K562 (cell line): ENCODE data around the gene HSF5. TPM values are rescaled to one million over a fixed set of nuclear protein-coding genes. Genes with fewer than 3 reads are reported as not detected.
A peak's percentile ranks its signal among the peaks of the same experiment; 100 is the strongest.

Experiments used
- COPS2 ChIP-seq: fragments of 450-650 bp; conservative IDR thresholded peaks from 2 replicates; pipeline ENCODE4 v1.6.1; 2016; ENCODE audit warnings: mild to moderate bottlenecking, moderate library complexity
- CXXC5 ChIP-seq: fragments of 250-450 bp; sonication (Bioruptor Pico); IDR thresholded peaks from 2 replicates; pipeline ENCODE4 v1.8.0; 2022; ENCODE audit warnings: inconsistent platforms, mild to moderate bottlenecking, moderate library complexity
- EGR1 ChIP-seq: fragments of 450-650 bp; conservative IDR thresholded peaks from 2 replicates; pipeline ENCODE4 v1.6.1; 2017; ENCODE audit warnings: mild to moderate bottlenecking
- FOXJ3 ChIP-seq: sonication (generic); formaldehyde crosslinking; IDR thresholded peaks from 2 replicates; pipeline ENCODE4 v1.4.0; 2020; ENCODE audit warnings: mild to moderate bottlenecking, missing genetic modification reagents
- HNRNPL ChIP-seq: fragments of 200-400 bp; formaldehyde crosslinking; IDR thresholded peaks from 2 replicates; pipeline ENCODE4 v1.6.1; 2017; ENCODE audit warnings: low read depth, mild to moderate bottlenecking, low read length
- MYC ChIP-seq, 2 experiments: fragments of 250-450 bp in 1 of 2; sonication (Bioruptor Pico) in 1 of 2; IDR thresholded peaks; 2 replicates each; pipeline versions ENCODE4 v1.5.1 to v1.6.1; 2012 to 2021; ENCODE audit warnings: low read depth in 2 of 2, borderline replicate concordance in 1 of 2, improper control_type of control experiment in 1 of 2, low read length in 1 of 2, mild to moderate bottlenecking in 1 of 2, moderate library complexity in 1 of 2
- POLR2G ChIP-seq: fragments of 200-400 bp; formaldehyde crosslinking; IDR thresholded peaks from 2 replicates; pipeline ENCODE4 v1.6.1; 2017; ENCODE audit warnings: low read depth, mild to moderate bottlenecking, antibody characterized with exemption, low read length, moderate library complexity
- PYGO2 ChIP-seq: fragments of 450-650 bp; IDR thresholded peaks from 2 replicates; pipeline ENCODE4 v1.6.1; 2016; ENCODE audit warnings: mild to moderate bottlenecking, missing genetic modification characterization, moderate library complexity, missing compliant biosample characterization
- ZFX ChIP-seq: sonication (generic); formaldehyde crosslinking; IDR thresholded peaks from 2 replicates; pipeline ENCODE4 v1.8.0; 2022; ENCODE audit warnings: mild to moderate bottlenecking, missing genetic modification reagents, moderate library complexity
- ZNF212 ChIP-seq: fragments of 450-650 bp; formaldehyde crosslinking; IDR thresholded peaks from 2 replicates; pipeline ENCODE4 v1.4.0; 2020; ENCODE audit warnings: mild to moderate bottlenecking
- ZNF586 ChIP-seq: fragments of 450-650 bp; formaldehyde crosslinking; conservative IDR thresholded peaks from 2 replicates; pipeline ENCODE4 v1.4.0; 2020; ENCODE audit warnings: mild to moderate bottlenecking, moderate library complexity
- polyA plus RNA-seq, 8 experiments: library from polyadenylated mRNA; depleted of rRNA in 4 of 8; stranded (reverse) in 5 of 8; unstranded in 3 of 8; fragments of >200 nt; fragmentation: Nextera tagmentation in 2 of 8; fragmentation: Illumina TruSeq in 1 of 8; extraction: Ambion mirVana in 2 of 8; extraction: Trizol in 1 of 8; gene quantifications; 2 replicates each; pipeline versions ENCODE4 v1.2.1 to v1.2.3, GENCODE V29; 2011 to 2014; ENCODE audit warnings: inconsistent platforms in 1 of 8, missing spikeins in 1 of 8
- total RNA-seq, 7 experiments: library from RNA; depleted of rRNA in 6 of 7; stranded (reverse); fragments of >200 nt in 6 of 7; fragmentation: Illumina TruSeq in 2 of 7; extraction: Trizol in 2 of 7; gene quantifications; 2 replicates each; pipeline versions ENCODE4 v1.2.1 to v1.2.3, GENCODE V29; 2011 to 2021; ENCODE audit warnings: low replicate concordance in 1 of 7
- TF ChIP-seq, protein P1 (sequence below), 3 experiments: fragments of 200-800 bp in 1 of 3; fragments of 250-450 bp in 1 of 3; fragments of 450-650 bp in 1 of 3; sonication (Bioruptor Pico) in 1 of 3; sonication (Bioruptor generic) in 1 of 3; formaldehyde crosslinking in 1 of 3; IDR thresholded peaks; 2 replicates each; pipeline versions ENCODE4 v1.6.1 to v1.8.0; 2016 to 2022; ENCODE audit warnings: mild to moderate bottlenecking in 2 of 3, missing genetic modification characterization in 2 of 3, missing compliant biosample characterization in 1 of 3, moderate library complexity in 1 of 3
- TF ChIP-seq, protein P2 (sequence below): sonication (generic); formaldehyde crosslinking; IDR thresholded peaks from 2 replicates; pipeline ENCODE4 v1.8.1; 2023; ENCODE audit warnings: mild to moderate bottlenecking, missing genetic modification reagents
- TF ChIP-seq, protein P3 (sequence below), 2 experiments: fragments of 450-650 bp in 1 of 2; sonication (generic) in 1 of 2; formaldehyde crosslinking; conservative IDR thresholded peaks; 2 replicates each; pipeline versions ENCODE4 v1.4.0 to v1.8.1; 2020 to 2022; ENCODE audit warnings: mild to moderate bottlenecking in 1 of 2, missing genetic modification reagents in 1 of 2
- TF ChIP-seq, protein P4 (sequence below): fragments of 450-650 bp; IDR thresholded peaks from 2 replicates; pipeline ENCODE4 v1.7.0; 2016; ENCODE audit warnings: borderline replicate concordance
- TF ChIP-seq, protein P5 (sequence below), 2 experiments: fragments of 450-650 bp; conservative IDR thresholded peaks; 2 replicates each; pipeline ENCODE4 v1.6.1; 2017; ENCODE audit warnings: mild to moderate bottlenecking in 2 of 2, moderate library complexity in 2 of 2
- TF ChIP-seq, protein P6 (sequence below): fragments of 450-650 bp; IDR thresholded peaks from 2 replicates; pipeline ENCODE4 v1.6.1; 2016

The HSF5 gene
- total and polyA plus RNA-seq, 9 of the 15 experiments (the other 6 are each of a cell fraction or from before 2014, with no cell fraction given): 0.04 TPM; not detected in 8

DNA sequence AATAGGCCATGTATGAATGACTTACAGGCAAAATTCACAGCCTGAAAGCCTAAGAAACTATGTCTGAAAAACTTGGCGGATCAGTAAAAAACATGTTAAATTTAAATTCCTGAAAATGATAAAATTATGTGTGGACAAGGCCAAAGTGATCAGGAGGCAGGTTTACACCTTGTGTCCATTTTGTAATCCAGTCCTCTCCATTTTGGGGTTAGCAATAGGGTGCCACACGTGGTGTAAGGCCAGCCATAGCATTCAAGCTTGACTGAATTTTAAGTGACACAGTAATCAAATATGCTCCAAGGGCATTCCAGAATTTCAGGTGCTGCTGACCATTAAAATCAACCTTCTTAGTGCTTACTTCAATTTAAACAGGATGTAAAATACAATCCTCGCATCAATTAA, 73.6 kb downstream of the HSF5 start (continued):
- TF ChIP-seq, protein P1, sequence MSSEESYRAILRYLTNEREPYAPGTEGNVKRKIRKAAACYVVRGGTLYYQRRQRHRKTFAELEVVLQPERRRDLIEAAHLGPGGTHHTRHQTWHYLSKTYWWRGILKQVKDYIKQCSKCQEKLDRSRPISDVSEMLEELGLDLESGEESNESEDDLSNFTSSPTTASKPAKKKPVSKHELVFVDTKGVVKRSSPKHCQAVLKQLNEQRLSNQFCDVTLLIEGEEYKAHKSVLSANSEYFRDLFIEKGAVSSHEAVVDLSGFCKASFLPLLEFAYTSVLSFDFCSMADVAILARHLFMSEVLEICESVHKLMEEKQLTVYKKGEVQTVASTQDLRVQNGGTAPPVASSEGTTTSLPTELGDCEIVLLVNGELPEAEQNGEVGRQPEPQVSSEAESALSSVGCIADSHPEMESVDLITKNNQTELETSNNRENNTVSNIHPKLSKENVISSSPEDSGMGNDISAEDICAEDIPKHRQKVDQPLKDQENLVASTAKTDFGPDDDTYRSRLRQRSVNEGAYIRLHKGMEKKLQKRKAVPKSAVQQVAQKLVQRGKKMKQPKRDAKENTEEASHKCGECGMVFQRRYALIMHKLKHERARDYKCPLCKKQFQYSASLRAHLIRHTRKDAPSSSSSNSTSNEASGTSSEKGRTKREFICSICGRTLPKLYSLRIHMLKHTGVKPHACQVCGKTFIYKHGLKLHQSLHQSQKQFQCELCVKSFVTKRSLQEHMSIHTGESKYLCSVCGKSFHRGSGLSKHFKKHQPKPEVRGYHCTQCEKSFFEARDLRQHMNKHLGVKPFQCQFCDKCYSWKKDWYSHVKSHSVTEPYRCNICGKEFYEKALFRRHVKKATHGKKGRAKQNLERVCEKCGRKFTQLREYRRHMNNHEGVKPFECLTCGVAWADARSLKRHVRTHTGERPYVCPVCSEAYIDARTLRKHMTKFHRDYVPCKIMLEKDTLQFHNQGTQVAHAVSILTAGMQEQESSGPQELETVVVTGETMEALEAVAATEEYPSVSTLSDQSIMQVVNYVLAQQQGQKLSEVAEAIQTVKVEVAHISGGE (CRISPR knock-in tag; IDR thresholded peaks at IDR 0.05): no peak; a peak in 1 of 6 replicates
- TF ChIP-seq, protein P2, sequence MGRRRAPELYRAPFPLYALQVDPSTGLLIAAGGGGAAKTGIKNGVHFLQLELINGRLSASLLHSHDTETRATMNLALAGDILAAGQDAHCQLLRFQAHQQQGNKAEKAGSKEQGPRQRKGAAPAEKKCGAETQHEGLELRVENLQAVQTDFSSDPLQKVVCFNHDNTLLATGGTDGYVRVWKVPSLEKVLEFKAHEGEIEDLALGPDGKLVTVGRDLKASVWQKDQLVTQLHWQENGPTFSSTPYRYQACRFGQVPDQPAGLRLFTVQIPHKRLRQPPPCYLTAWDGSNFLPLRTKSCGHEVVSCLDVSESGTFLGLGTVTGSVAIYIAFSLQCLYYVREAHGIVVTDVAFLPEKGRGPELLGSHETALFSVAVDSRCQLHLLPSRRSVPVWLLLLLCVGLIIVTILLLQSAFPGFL: no peak
- TF ChIP-seq, protein P3, sequence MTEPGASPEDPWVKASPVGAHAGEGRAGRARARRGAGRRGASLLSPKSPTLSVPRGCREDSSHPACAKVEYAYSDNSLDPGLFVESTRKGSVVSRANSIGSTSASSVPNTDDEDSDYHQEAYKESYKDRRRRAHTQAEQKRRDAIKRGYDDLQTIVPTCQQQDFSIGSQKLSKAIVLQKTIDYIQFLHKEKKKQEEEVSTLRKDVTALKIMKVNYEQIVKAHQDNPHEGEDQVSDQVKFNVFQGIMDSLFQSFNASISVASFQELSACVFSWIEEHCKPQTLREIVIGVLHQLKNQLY (CRISPR knock-in tag; conservative IDR thresholded peaks at IDR 0.05): no peak
- TF ChIP-seq, protein P4, sequence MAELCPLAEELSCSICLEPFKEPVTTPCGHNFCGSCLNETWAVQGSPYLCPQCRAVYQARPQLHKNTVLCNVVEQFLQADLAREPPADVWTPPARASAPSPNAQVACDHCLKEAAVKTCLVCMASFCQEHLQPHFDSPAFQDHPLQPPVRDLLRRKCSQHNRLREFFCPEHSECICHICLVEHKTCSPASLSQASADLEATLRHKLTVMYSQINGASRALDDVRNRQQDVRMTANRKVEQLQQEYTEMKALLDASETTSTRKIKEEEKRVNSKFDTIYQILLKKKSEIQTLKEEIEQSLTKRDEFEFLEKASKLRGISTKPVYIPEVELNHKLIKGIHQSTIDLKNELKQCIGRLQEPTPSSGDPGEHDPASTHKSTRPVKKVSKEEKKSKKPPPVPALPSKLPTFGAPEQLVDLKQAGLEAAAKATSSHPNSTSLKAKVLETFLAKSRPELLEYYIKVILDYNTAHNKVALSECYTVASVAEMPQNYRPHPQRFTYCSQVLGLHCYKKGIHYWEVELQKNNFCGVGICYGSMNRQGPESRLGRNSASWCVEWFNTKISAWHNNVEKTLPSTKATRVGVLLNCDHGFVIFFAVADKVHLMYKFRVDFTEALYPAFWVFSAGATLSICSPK: no peak
- TF ChIP-seq FOXJ3 (CRISPR knock-in tag) (no peak), EGR1 (no peak), COPS2 (no peak), ZNF212 (CRISPR knock-in tag) (no peak), CXXC5 (CRISPR knock-in tag) (0 out of 2 replicates have a peak, but pooled peaks have one; percentile 19), HNRNPL (no peak), MYC (IDR thresholded peaks at IDR 0.05; ENCODE audit: low read depth, low read length) (peak; percentile 86), MYC (CRISPR knock-in tag; IDR thresholded peaks at IDR 0.05; ENCODE audit: borderline replicate concordance, low read depth) (no peak), ZNF586 (no peak), ZFX (CRISPR knock-in tag) (0 out of 2 replicates have a peak, but pooled peaks have one; percentile 27), POLR2G (peak; percentile 40; the same call in 1 of the 2 replicates), PYGO2 (tag) (0 out of 2 replicates have a peak, but pooled peaks have one; percentile 13)
- TF ChIP-seq, protein P5, sequence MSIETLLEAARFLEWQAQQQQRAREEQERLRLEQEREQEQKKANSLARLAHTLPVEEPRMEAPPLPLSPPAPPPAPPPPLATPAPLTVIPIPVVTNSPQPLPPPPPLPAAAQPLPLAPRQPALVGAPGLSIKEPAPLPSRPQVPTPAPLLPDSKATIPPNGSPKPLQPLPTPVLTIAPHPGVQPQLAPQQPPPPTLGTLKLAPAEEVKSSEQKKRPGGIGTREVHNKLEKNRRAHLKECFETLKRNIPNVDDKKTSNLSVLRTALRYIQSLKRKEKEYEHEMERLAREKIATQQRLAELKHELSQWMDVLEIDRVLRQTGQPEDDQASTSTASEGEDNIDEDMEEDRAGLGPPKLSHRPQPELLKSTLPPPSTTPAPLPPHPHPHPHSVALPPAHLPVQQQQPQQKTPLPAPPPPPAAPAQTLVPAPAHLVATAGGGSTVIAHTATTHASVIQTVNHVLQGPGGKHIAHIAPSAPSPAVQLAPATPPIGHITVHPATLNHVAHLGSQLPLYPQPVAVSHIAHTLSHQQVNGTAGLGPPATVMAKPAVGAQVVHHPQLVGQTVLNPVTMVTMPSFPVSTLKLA (conservative IDR thresholded peaks at IDR 0.05): peak; percentile 59 to 61; a peak in 3 of 4 replicates
- TF ChIP-seq, protein P6, sequence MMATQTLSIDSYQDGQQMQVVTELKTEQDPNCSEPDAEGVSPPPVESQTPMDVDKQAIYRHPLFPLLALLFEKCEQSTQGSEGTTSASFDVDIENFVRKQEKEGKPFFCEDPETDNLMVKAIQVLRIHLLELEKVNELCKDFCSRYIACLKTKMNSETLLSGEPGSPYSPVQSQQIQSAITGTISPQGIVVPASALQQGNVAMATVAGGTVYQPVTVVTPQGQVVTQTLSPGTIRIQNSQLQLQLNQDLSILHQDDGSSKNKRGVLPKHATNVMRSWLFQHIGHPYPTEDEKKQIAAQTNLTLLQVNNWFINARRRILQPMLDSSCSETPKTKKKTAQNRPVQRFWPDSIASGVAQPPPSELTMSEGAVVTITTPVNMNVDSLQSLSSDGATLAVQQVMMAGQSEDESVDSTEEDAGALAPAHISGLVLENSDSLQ: no peak
